Measurements from ENCODE around the gene COL15A1. TPM values are rescaled to one million over a fixed set of nuclear protein-coding genes. Genes with fewer than 3 reads are reported as not detected.

COL15A1 gene
- polyA plus RNA-seq, 4 donors, result 0.22 to 12.5 (median 2.5) TPM

- H3K4me3 ChIP-seq (ENCODE audit: low read depth in 1 of 3, low read length in 3 of 3), result no peak overlapping the region
- H3K27me3 ChIP-seq (ENCODE audit: control insufficient read depth in 3 of 3, insufficient read depth in 3 of 3, low read length in 3 of 3), result no peaks in the 10 kb centered on the region
- H3K9me3 ChIP-seq (ENCODE audit: control insufficient read depth in 2 of 2, insufficient read depth in 1 of 2, low read depth in 1 of 2, low read length in 1 of 2), result peaks cover 0 to 3% of the 10 kb centered on the region in 2 donors
- peaks cover 0 to 11% (median 0%) of the 10 kb centered on the region in 3 donors for H3K4me1 ChIP-seq (ENCODE audit: control insufficient read depth in 3 of 3, insufficient read depth in 2 of 3, low read depth in 1 of 3, low read length in 2 of 3)
- peaks cover 0 to 3% (median 0%) of the 10 kb centered on the region in 3 donors for H3K36me3 ChIP-seq (ENCODE audit: control insufficient read depth in 3 of 3, insufficient read depth in 2 of 3, low read depth in 1 of 3, low read length in 3 of 3)
- DNase-seq, result peak; percentile 54 to 75
- 19 to 26% (median 25%) methylated on average over 19 of the region's 19 CpGs for WGBS, 3 donors
- H3K27ac ChIP-seq (ENCODE audit: low read depth in 1 of 3, low read length in 2 of 3), result peak overlapping the region in 1 of 3 donors; percentile 7
- FAIRE-seq, result no peak
These were observed 54.9 kb downstream of the COL15A1 start for GRCh38 chr9:98998441-98999151.

GRCh38 chr9:98999152-98999525 is 55.4 kb downstream of the COL15A1 start:
- Histone ChIP-seq H3K4me3 (ENCODE audit: low read depth in 1 of 3, low read length in 3 of 3) (no peak overlapping the region), H3K4me1 (ENCODE audit: control insufficient read depth in 3 of 3, insufficient read depth in 2 of 3, low read depth in 1 of 3, low read length in 2 of 3) (peaks cover 0 to 8% (median 0%) of the 10 kb centered on the region in 3 donors), H3K9me3 (ENCODE audit: control insufficient read depth in 2 of 2, insufficient read depth in 1 of 2, low read depth in 1 of 2, low read length in 1 of 2) (peaks cover 0 to 3% of the 10 kb centered on the region in 2 donors), H3K27me3 (ENCODE audit: control insufficient read depth in 3 of 3, insufficient read depth in 3 of 3, low read length in 3 of 3) (no peaks in the 10 kb centered on the region), H3K27ac (ENCODE audit: low read depth in 1 of 3, low read length in 2 of 3) (no peak overlapping the region), H3K36me3 (ENCODE audit: control insufficient read depth in 3 of 3, insufficient read depth in 2 of 3, low read depth in 1 of 3, low read length in 3 of 3) (peaks cover 0 to 3% (median 0%) of the 10 kb centered on the region in 3 donors)
- WGBS, 3 donors, result 29 to 50% (median 36%) methylated on average over 6 of the region's 6 CpGs
- FAIRE-seq, result no peak
- DNase-seq, result no peak

- peaks cover 0 to 3% (median 0%) of the 10 kb centered on the region in 3 donors for H3K36me3 ChIP-seq (ENCODE audit: control insufficient read depth in 3 of 3, insufficient read depth in 2 of 3, low read depth in 1 of 3, low read length in 3 of 3)
- H3K27ac ChIP-seq (ENCODE audit: low read depth in 1 of 3, low read length in 2 of 3), result no peak overlapping the region
- DNase-seq (peak; percentile 44 to 65), FAIRE-seq (no peak)
- H3K4me1 ChIP-seq (ENCODE audit: control insufficient read depth in 3 of 3, insufficient read depth in 2 of 3, low read depth in 1 of 3, low read length in 2 of 3), result peaks cover 0 to 8% (median 0%) of the 10 kb centered on the region in 3 donors
- WGBS, 3 donors, result 71 to 79% (median 77%) methylated on average over 5 of the region's 5 CpGs
- peaks cover 0 to 3% of the 10 kb centered on the region in 2 donors for H3K9me3 ChIP-seq (ENCODE audit: control insufficient read depth in 2 of 2, insufficient read depth in 1 of 2, low read depth in 1 of 2, low read length in 1 of 2)
- H3K4me3 ChIP-seq (ENCODE audit: low read depth in 1 of 3, low read length in 3 of 3), result no peak overlapping the region
- H3K27me3 ChIP-seq (ENCODE audit: control insufficient read depth in 3 of 3, insufficient read depth in 3 of 3, low read length in 3 of 3), result no peaks in the 10 kb centered on the region
These were observed 57.0 kb downstream of the COL15A1 start for GRCh38 chr9:99000476-99001395.

- Histone ChIP-seq H3K9me3 (ENCODE audit: control insufficient read depth in 2 of 2, insufficient read depth in 1 of 2, low read depth in 1 of 2, low read length in 1 of 2) (no peaks in the 10 kb centered on the region), H3K27me3 (ENCODE audit: control insufficient read depth in 3 of 3, insufficient read depth in 3 of 3, low read length in 3 of 3) (no peaks in the 10 kb centered on the region), H3K27ac (ENCODE audit: low read depth in 1 of 3, low read length in 2 of 3) (no peak overlapping the region), H3K36me3 (ENCODE audit: control insufficient read depth in 3 of 3, insufficient read depth in 2 of 3, low read depth in 1 of 3, low read length in 3 of 3) (peaks cover 0 to 3% (median 0%) of the 10 kb centered on the region in 3 donors), H3K4me1 (ENCODE audit: control insufficient read depth in 3 of 3, insufficient read depth in 2 of 3, low read depth in 1 of 3, low read length in 2 of 3) (peaks cover 0 to 8% (median 0%) of the 10 kb centered on the region in 3 donors), H3K4me3 (ENCODE audit: low read depth in 1 of 3, low read length in 3 of 3) (no peak overlapping the region)
- FAIRE-seq (no peak), DNase-seq (no peak)
- WGBS, 3 donors, result 93 to 97% (median 94%) methylated on average over 2 of the region's 2 CpGs
These were observed 58.2 kb downstream of the COL15A1 start for GRCh38 chr9:99001892-99002291.

DNA sequence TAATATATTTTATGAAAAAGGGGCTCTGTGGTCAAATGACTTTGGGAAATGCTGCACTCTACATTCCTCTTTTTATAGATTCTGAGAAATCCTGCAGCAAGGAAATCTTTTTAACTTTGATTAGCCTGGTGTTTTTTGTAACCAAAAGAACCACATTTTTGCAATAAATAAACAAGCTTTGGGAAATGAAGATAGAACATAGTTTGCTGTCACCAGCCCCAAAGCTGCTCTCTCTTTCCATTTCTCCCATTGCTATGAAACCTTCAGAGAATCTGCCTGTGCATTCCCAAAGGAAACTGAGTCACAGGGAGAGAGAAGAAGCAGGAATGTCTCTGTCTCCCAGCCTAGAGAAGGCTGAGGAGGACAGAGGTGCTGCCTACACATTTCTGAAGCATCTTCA is 59.0 kb downstream of the COL15A1 start:
- FAIRE-seq (no peak), DNase-seq (no peak)
- Histone ChIP-seq H3K36me3 (ENCODE audit: control insufficient read depth in 3 of 3, insufficient read depth in 2 of 3, low read depth in 1 of 3, low read length in 3 of 3) (peaks cover 0 to 3% (median 0%) of the 10 kb centered on the region in 3 donors), H3K4me1 (ENCODE audit: control insufficient read depth in 3 of 3, insufficient read depth in 2 of 3, low read depth in 1 of 3, low read length in 2 of 3) (peaks cover 0 to 8% (median 0%) of the 10 kb centered on the region in 3 donors), H3K9me3 (ENCODE audit: control insufficient read depth in 2 of 2, insufficient read depth in 1 of 2, low read depth in 1 of 2, low read length in 1 of 2) (no peaks in the 10 kb centered on the region), H3K27me3 (ENCODE audit: control insufficient read depth in 3 of 3, insufficient read depth in 3 of 3, low read length in 3 of 3) (no peaks in the 10 kb centered on the region), H3K4me3 (ENCODE audit: low read depth in 1 of 3, low read length in 3 of 3) (no peak overlapping the region), H3K27ac (ENCODE audit: low read depth in 1 of 3, low read length in 2 of 3) (no peak overlapping the region)

GRCh38 chr9:99003308-99003707 is 59.6 kb downstream of the COL15A1 start:
- DNase-seq (no peak), FAIRE-seq (no peak)
- Histone ChIP-seq H3K4me1 (ENCODE audit: control insufficient read depth in 3 of 3, insufficient read depth in 2 of 3, low read depth in 1 of 3, low read length in 2 of 3) (peaks cover 0 to 8% (median 0%) of the 10 kb centered on the region in 3 donors), H3K4me3 (ENCODE audit: low read depth in 1 of 3, low read length in 3 of 3) (no peak overlapping the region), H3K27ac (ENCODE audit: low read depth in 1 of 3, low read length in 2 of 3) (no peak overlapping the region), H3K9me3 (ENCODE audit: control insufficient read depth in 2 of 2, insufficient read depth in 1 of 2, low read depth in 1 of 2, low read length in 1 of 2) (no peaks in the 10 kb centered on the region), H3K27me3 (ENCODE audit: control insufficient read depth in 3 of 3, insufficient read depth in 3 of 3, low read length in 3 of 3) (no peaks in the 10 kb centered on the region), H3K36me3 (ENCODE audit: control insufficient read depth in 3 of 3, insufficient read depth in 2 of 3, low read depth in 1 of 3, low read length in 3 of 3) (peaks cover 0 to 3% (median 0%) of the 10 kb centered on the region in 3 donors)
- WGBS, 3 donors, result 94 to 96% (median 95%) methylated on average over 5 of the region's 5 CpGs

GRCh38 chr9:99004115-99004514 is 60.4 kb downstream of the COL15A1 start:
- WGBS, 3 donors, result 90 to 93% (median 90%) methylated on average over 5 of the region's 5 CpGs
- DNase-seq (no peak), FAIRE-seq (no peak)
- Histone ChIP-seq H3K27ac (ENCODE audit: low read depth in 1 of 3, low read length in 2 of 3) (no peak overlapping the region), H3K9me3 (ENCODE audit: control insufficient read depth in 2 of 2, insufficient read depth in 1 of 2, low read depth in 1 of 2, low read length in 1 of 2) (no peaks in the 10 kb centered on the region), H3K27me3 (ENCODE audit: control insufficient read depth in 3 of 3, insufficient read depth in 3 of 3, low read length in 3 of 3) (no peaks in the 10 kb centered on the region), H3K4me3 (ENCODE audit: low read depth in 1 of 3, low read length in 3 of 3) (no peak overlapping the region), H3K4me1 (ENCODE audit: control insufficient read depth in 3 of 3, insufficient read depth in 2 of 3, low read depth in 1 of 3, low read length in 2 of 3) (no peaks in the 10 kb centered on the region), H3K36me3 (ENCODE audit: control insufficient read depth in 3 of 3, insufficient read depth in 2 of 3, low read depth in 1 of 3, low read length in 3 of 3) (peaks cover 0 to 3% (median 0%) of the 10 kb centered on the region in 3 donors)

DNA sequence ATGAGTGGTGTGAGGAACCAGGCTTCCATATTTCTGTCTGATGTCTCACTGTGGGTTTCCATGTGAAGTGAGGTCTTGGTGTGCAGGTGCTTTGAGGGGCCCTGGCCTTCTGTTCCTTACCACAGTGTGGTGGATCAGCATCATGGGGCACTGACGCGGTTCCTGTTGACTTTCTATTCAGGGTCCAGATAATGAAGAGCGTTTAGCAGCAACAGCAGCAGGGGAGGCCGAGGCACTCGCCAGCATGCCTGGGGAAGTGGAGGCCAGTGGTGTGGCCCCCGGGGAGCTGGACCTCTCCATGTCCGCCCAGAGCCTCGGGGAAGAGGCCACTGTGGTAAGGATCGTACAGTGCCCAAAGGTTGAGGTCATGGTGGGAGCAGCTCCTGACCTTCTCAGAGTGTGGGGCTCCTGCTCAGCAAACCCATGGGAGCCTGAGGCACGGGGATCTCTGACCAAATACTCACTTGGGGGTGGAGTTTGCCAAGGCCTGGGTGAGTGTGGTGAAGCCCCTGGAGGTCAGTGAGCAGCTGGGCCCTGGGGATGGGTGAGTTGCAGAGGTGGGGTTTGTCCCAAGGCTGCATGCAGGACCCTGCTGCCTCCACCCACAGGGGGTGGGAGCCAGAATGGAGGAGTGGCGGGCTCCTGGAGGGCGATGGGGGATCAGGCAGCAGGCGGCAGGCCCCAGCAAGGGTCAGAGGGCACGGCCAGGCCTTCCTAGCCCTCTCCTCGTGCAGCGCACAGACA is 61.2 kb downstream of the COL15A1 start:
- Histone ChIP-seq H3K4me3 (ENCODE audit: low read depth in 1 of 3, low read length in 3 of 3) (no peak overlapping the region), H3K9me3 (ENCODE audit: control insufficient read depth in 2 of 2, insufficient read depth in 1 of 2, low read depth in 1 of 2, low read length in 1 of 2) (peaks cover 0 to 1% of the 10 kb centered on the region in 2 donors), H3K27me3 (ENCODE audit: control insufficient read depth in 3 of 3, insufficient read depth in 3 of 3, low read length in 3 of 3) (no peaks in the 10 kb centered on the region), H3K36me3 (ENCODE audit: control insufficient read depth in 3 of 3, insufficient read depth in 2 of 3, low read depth in 1 of 3, low read length in 3 of 3) (peaks cover 0 to 3% (median 0%) of the 10 kb centered on the region in 3 donors), H3K4me1 (ENCODE audit: control insufficient read depth in 3 of 3, insufficient read depth in 2 of 3, low read depth in 1 of 3, low read length in 2 of 3) (no peaks in the 10 kb centered on the region), H3K27ac (ENCODE audit: low read depth in 1 of 3, low read length in 2 of 3) (no peak overlapping the region)
- WGBS, 3 donors, result 89 to 92% (median 90%) methylated on average over 14 to 16 of the region's 16 CpGs
- DNase-seq (no peak), FAIRE-seq (no peak)

Data from small intestine (tissue), 7 donors.